ENCODE results near the gene RTP2.
A peak's percentile ranks its signal among the peaks of the same experiment; 100 is the strongest.

The RTP2 gene

GRCh38 chr3:187702507-187703033 lies at the start of gene RTP2:
TSS of gene RTP2 (minus strand) at chr3:187702557. CDS start at chr3:187702128, 429 bp downstream.
- DNase-seq (ENCODE audit: low read depth): no peak
- in situ Hi-C loops (cut with HindIII; ENCODE audit: low sequenced_read_pairs): no loop called here
- no peak within 1 kb of the TSS for H3K4me3 ChIP-seq (ENCODE audit: low read depth, low read length)
- no peak for TF ChIP-seq CTCF (IDR thresholded peaks at IDR 0.05; ENCODE audit: low read depth, low read length, missing control alignments)

GRCh38 chr3:187750513-187751123 lies 48.3 kb upstream of the RTP2 start:
- TF ChIP-seq CTCF (IDR thresholded peaks at IDR 0.05; ENCODE audit: low read depth, low read length, missing control alignments): no peak
- no peak for DNase-seq (ENCODE audit: low read depth)
- no peak overlapping the region for H3K4me3 ChIP-seq (ENCODE audit: low read depth, low read length)
- in situ Hi-C loops (cut with HindIII; ENCODE audit: low sequenced_read_pairs): no loop called here

GRCh38 chr3:187750006-187750512 lies 47.7 kb upstream of the RTP2 start:
- no peak for TF ChIP-seq CTCF (IDR thresholded peaks at IDR 0.05; ENCODE audit: low read depth, low read length, missing control alignments)
- no peak for DNase-seq (ENCODE audit: low read depth)
- no peak overlapping the region for H3K4me3 ChIP-seq (ENCODE audit: low read depth, low read length)
- in situ Hi-C loops (cut with HindIII; ENCODE audit: low sequenced_read_pairs): no loop called here

GRCh38 chr3:187748050-187748481 lies 45.7 kb upstream of the RTP2 start:
- no peak overlapping the region for H3K4me3 ChIP-seq (ENCODE audit: low read depth, low read length)
- DNase-seq (ENCODE audit: low read depth): no peak
- peak; percentile 99 for TF ChIP-seq CTCF (IDR thresholded peaks at IDR 0.05; ENCODE audit: low read depth, low read length, missing control alignments)
- in situ Hi-C loops (cut with HindIII; ENCODE audit: low sequenced_read_pairs): loop anchor here (5.0 to 25.0 kb wide), 7 partner anchors 74 to 1049 kb away; no protein-coding TSS in a partner anchor

- no peak for DNase-seq (ENCODE audit: low read depth)
- no peak overlapping the region for H3K4me3 ChIP-seq (ENCODE audit: low read depth, low read length)
- in situ Hi-C loops (cut with HindIII; ENCODE audit: low sequenced_read_pairs): loop anchor here (5.0 to 25.0 kb wide), 7 partner anchors 75 to 1050 kb away; no protein-coding TSS in a partner anchor
- no peak for TF ChIP-seq CTCF (IDR thresholded peaks at IDR 0.05; ENCODE audit: low read depth, low read length, missing control alignments)
Measured at GRCh38 chr3:187747506-187747905, 45.1 kb upstream of the RTP2 start.

- TF ChIP-seq CTCF (IDR thresholded peaks at IDR 0.05; ENCODE audit: low read depth, low read length, missing control alignments): no peak
- DNase-seq (ENCODE audit: low read depth): no peak
- H3K4me3 ChIP-seq (ENCODE audit: low read depth, low read length): peak overlapping the region; percentile 87
- in situ Hi-C loops (cut with HindIII; ENCODE audit: low sequenced_read_pairs): loop anchor here (5.0 to 25.0 kb wide), 7 partner anchors 76 to 1051 kb away; no protein-coding TSS in a partner anchor
Measured at GRCh38 chr3:187746442-187747281, 44.3 kb upstream of the RTP2 start.
